ENCODE results near the gene KRTAP5-6.

Gene KRTAP5-6

GRCh38 chr11:1706634-1707400 is 9.8 kb downstream of the KRTAP5-6 start:
- Histone ChIP-seq H3K36me3 (ENCODE audit: control insufficient read depth, insufficient read depth, low read length) (no peaks in the 10 kb centered on the region), H3K27me3 (ENCODE audit: control insufficient read depth, insufficient read depth, low read length) (peaks cover 7% of the 10 kb centered on the region), H3K4me1 (ENCODE audit: control insufficient read depth, insufficient read depth, low read length) (no peaks in the 10 kb centered on the region), H3K4me3 (ENCODE audit: low read length) (no peak overlapping the region), H3K27ac (ENCODE audit: low read depth, low read length) (no peak overlapping the region), H3K9ac (ENCODE audit: low read length) (no peak overlapping the region)

GRCh38 chr11:1707751-1708150 is 10.8 kb downstream of the KRTAP5-6 start:
- H3K9ac ChIP-seq (ENCODE audit: low read length), result no peak overlapping the region
- no peaks in the 10 kb centered on the region for H3K36me3 ChIP-seq (ENCODE audit: control insufficient read depth, insufficient read depth, low read length)
- H3K4me1 ChIP-seq (ENCODE audit: control insufficient read depth, insufficient read depth, low read length), result no peaks in the 10 kb centered on the region
- H3K27ac ChIP-seq (ENCODE audit: low read depth, low read length), result no peak overlapping the region
- H3K27me3 ChIP-seq (ENCODE audit: control insufficient read depth, insufficient read depth, low read length), result peaks cover 7% of the 10 kb centered on the region
- no peak overlapping the region for H3K4me3 ChIP-seq (ENCODE audit: low read length)

GRCh38 chr11:1708716-1709115 is 11.7 kb downstream of the KRTAP5-6 start:
- Histone ChIP-seq H3K9ac (ENCODE audit: low read length) (no peak overlapping the region), H3K4me1 (ENCODE audit: control insufficient read depth, insufficient read depth, low read length) (no peaks in the 10 kb centered on the region), H3K27ac (ENCODE audit: low read depth, low read length) (no peak overlapping the region), H3K27me3 (ENCODE audit: control insufficient read depth, insufficient read depth, low read length) (peaks cover 4% of the 10 kb centered on the region), H3K36me3 (ENCODE audit: control insufficient read depth, insufficient read depth, low read length) (no peaks in the 10 kb centered on the region), H3K4me3 (ENCODE audit: low read length) (no peak overlapping the region)

GRCh38 chr11:1714908-1715885 is 18.2 kb downstream of the KRTAP5-6 start:
- no peaks in the 10 kb centered on the region for H3K36me3 ChIP-seq (ENCODE audit: control insufficient read depth, insufficient read depth, low read length)
- H3K4me3 ChIP-seq (ENCODE audit: low read length), result no peak overlapping the region
- no peak overlapping the region for H3K9ac ChIP-seq (ENCODE audit: low read length)
- H3K27me3 ChIP-seq (ENCODE audit: control insufficient read depth, insufficient read depth, low read length), result peaks cover 2% of the 10 kb centered on the region
- H3K27ac ChIP-seq (ENCODE audit: low read depth, low read length), result no peak overlapping the region
- H3K4me1 ChIP-seq (ENCODE audit: control insufficient read depth, insufficient read depth, low read length), result no peaks in the 10 kb centered on the region

GRCh38 chr11:1717745-1718144 is 20.8 kb downstream of the KRTAP5-6 start:
- no peak overlapping the region for H3K4me3 ChIP-seq (ENCODE audit: low read length)
- peaks cover 2% of the 10 kb centered on the region for H3K27me3 ChIP-seq (ENCODE audit: control insufficient read depth, insufficient read depth, low read length)
- H3K36me3 ChIP-seq (ENCODE audit: control insufficient read depth, insufficient read depth, low read length), result no peaks in the 10 kb centered on the region
- H3K9ac ChIP-seq (ENCODE audit: low read length), result no peak overlapping the region
- H3K4me1 ChIP-seq (ENCODE audit: control insufficient read depth, insufficient read depth, low read length), result no peaks in the 10 kb centered on the region
- H3K27ac ChIP-seq (ENCODE audit: low read depth, low read length), result no peak overlapping the region

DNA sequence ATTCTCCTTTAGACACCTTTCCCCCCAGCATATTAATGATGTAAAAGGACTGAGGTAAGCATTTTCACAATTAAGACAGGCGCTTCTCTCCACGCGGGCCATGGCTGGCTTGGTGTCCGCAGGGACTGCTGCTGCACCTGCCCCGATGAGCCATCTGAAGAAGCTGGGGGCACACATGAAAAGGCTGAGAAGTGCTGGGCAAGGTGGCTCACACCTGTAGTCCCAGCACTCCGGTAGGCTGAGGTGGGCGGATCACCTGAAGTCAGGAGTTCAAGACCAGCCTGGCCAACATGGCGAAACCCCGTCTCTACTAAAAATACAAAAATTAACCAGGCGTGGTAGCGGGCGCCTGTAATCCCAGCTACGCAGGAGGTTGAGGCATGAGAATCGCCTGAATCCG is 21.3 kb downstream of the KRTAP5-6 start:
- H3K36me3 ChIP-seq (ENCODE audit: control insufficient read depth, insufficient read depth, low read length), result no peaks in the 10 kb centered on the region
- peaks cover 2% of the 10 kb centered on the region for H3K27me3 ChIP-seq (ENCODE audit: control insufficient read depth, insufficient read depth, low read length)
- H3K9ac ChIP-seq (ENCODE audit: low read length), result no peak overlapping the region
- no peak overlapping the region for H3K4me3 ChIP-seq (ENCODE audit: low read length)
- no peaks in the 10 kb centered on the region for H3K4me1 ChIP-seq (ENCODE audit: control insufficient read depth, insufficient read depth, low read length)
- H3K27ac ChIP-seq (ENCODE audit: low read depth, low read length), result no peak overlapping the region

DNA sequence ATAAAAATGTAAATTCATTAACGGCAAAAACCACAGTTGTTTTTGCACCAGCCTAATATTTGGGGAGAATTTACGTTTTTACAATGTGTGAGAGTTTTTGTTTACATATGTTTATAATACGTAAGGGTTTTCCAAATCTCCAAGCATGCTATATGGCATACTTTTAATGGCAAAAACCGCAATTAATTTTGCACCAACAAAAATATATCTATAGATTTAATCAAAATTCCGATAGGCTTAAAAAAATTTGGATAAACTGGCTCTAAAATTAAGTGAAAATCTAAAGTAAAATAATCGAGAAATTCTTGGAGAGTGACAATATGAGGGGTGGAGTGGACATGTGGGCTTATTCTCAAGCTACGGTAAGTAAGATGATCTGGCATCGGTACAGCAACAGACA is 22.8 kb downstream of the KRTAP5-6 start:
- no peaks in the 10 kb centered on the region for H3K36me3 ChIP-seq (ENCODE audit: control insufficient read depth, insufficient read depth, low read length)
- H3K27ac ChIP-seq (ENCODE audit: low read depth, low read length), result no peak overlapping the region
- no peak overlapping the region for H3K9ac ChIP-seq (ENCODE audit: low read length)
- no peaks in the 10 kb centered on the region for H3K27me3 ChIP-seq (ENCODE audit: control insufficient read depth, insufficient read depth, low read length)
- no peaks in the 10 kb centered on the region for H3K4me1 ChIP-seq (ENCODE audit: control insufficient read depth, insufficient read depth, low read length)
- no peak overlapping the region for H3K4me3 ChIP-seq (ENCODE audit: low read length)

GRCh38 chr11:1727096-1727690 is 30.2 kb downstream of the KRTAP5-6 start:
- Histone ChIP-seq H3K9ac (ENCODE audit: low read length) (no peak overlapping the region), H3K27me3 (ENCODE audit: control insufficient read depth, insufficient read depth, low read length) (peaks cover 6% of the 10 kb centered on the region)

DNA sequence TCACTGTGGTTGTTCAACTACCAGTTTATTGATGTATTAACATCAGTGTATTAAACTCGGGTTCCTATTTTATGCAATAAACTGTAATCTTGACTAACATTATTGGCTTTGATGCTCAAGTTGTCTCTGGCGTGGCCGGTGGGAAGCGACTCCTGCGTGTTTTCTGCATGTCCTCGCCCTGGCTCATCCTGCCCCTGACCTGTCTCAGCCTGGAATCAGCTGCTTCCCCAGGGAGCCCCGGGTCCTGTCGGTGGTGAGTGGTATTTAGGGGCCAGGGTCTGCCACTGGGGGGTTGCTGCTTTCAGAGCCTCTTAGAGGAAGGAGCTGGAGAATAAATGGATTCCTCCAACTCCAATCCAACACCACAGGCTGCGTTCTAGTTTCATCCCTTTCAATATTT is 30.9 kb downstream of the KRTAP5-6 start:
- H3K27ac ChIP-seq (ENCODE audit: low read depth, low read length), result no peak overlapping the region
- H3K36me3 ChIP-seq (ENCODE audit: control insufficient read depth, insufficient read depth, low read length), result no peaks in the 10 kb centered on the region
- H3K4me1 ChIP-seq (ENCODE audit: control insufficient read depth, insufficient read depth, low read length), result no peaks in the 10 kb centered on the region
- H3K27me3 ChIP-seq (ENCODE audit: control insufficient read depth, insufficient read depth, low read length), result peaks cover 6% of the 10 kb centered on the region
- H3K9ac ChIP-seq (ENCODE audit: low read length), result no peak overlapping the region
- no peak overlapping the region for H3K4me3 ChIP-seq (ENCODE audit: low read length)

More at GRCh38 chr11:1727096-1727690, 30.2 kb downstream of the KRTAP5-6 start:
- Histone ChIP-seq H3K4me1 (ENCODE audit: control insufficient read depth, insufficient read depth, low read length) (no peaks in the 10 kb centered on the region), H3K27ac (ENCODE audit: low read depth, low read length) (no peak overlapping the region), H3K4me3 (ENCODE audit: low read length) (no peak overlapping the region), H3K36me3 (ENCODE audit: control insufficient read depth, insufficient read depth, low read length) (no peaks in the 10 kb centered on the region)

DNA sequence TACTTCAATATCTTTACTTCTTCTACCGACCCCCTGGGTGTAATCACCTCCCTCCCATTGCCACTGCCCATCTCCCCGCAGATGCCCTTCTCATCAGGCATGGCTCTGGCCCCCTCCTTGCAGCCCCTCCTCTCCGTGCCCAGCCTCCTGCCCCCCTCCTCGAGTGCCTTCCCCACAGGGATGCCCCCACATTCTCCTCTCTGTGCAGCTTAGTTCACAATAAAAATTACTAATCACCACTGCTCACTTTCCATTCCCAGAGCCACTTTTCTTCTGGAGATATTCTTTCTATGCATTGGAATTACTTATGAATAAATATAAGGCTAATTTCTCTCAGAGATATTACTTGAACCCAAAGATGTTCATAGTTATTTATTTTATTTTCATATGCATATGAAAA is 31.3 kb downstream of the KRTAP5-6 start:
- Histone ChIP-seq H3K27me3 (ENCODE audit: control insufficient read depth, insufficient read depth, low read length) (peaks cover 8% of the 10 kb centered on the region), H3K4me1 (ENCODE audit: control insufficient read depth, insufficient read depth, low read length) (no peaks in the 10 kb centered on the region), H3K27ac (ENCODE audit: low read depth, low read length) (no peak overlapping the region), H3K9ac (ENCODE audit: low read length) (no peak overlapping the region), H3K4me3 (ENCODE audit: low read length) (no peak overlapping the region), H3K36me3 (ENCODE audit: control insufficient read depth, insufficient read depth, low read length) (no peaks in the 10 kb centered on the region)

GRCh38 chr11:1728931-1729691 is 32.1 kb downstream of the KRTAP5-6 start:
- Histone ChIP-seq H3K27ac (ENCODE audit: low read depth, low read length) (no peak overlapping the region), H3K9ac (ENCODE audit: low read length) (no peak overlapping the region), H3K4me3 (ENCODE audit: low read length) (no peak overlapping the region), H3K27me3 (ENCODE audit: control insufficient read depth, insufficient read depth, low read length) (peaks cover 10% of the 10 kb centered on the region), H3K36me3 (ENCODE audit: control insufficient read depth, insufficient read depth, low read length) (no peaks in the 10 kb centered on the region), H3K4me1 (ENCODE audit: control insufficient read depth, insufficient read depth, low read length) (no peaks in the 10 kb centered on the region)

DNA sequence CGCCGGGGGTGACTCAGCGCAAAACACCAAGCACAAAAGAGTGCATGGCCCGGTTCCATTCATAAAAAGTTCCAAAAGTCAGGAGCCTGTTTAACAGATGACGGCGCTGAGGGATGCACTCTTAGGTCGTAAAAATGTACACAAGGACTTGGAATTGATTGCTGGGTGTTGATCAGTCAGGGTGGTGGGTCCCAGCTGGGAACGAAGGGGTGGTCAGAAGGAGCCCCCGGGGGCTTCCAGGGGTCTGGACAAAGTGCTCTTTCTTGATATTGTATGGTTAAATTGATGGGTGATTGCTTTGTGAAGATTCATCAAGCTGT is 32.7 kb downstream of the KRTAP5-6 start:
- Histone ChIP-seq H3K36me3 (ENCODE audit: control insufficient read depth, insufficient read depth, low read length) (no peaks in the 10 kb centered on the region), H3K4me3 (ENCODE audit: low read length) (no peak overlapping the region), H3K27ac (ENCODE audit: low read depth, low read length) (no peak overlapping the region), H3K9ac (ENCODE audit: low read length) (no peak overlapping the region), H3K4me1 (ENCODE audit: control insufficient read depth, insufficient read depth, low read length) (no peaks in the 10 kb centered on the region), H3K27me3 (ENCODE audit: control insufficient read depth, insufficient read depth, low read length) (peaks cover 10% of the 10 kb centered on the region)
